GM18508 (cell line): ENCODE results near the gene CBX7.

Experiments used
- ATAC-seq: cut with Tn5 transposase; IDR thresholded peaks from one replicate; pipeline ENCODE4 v1.9.1; 2021; ENCODE audit warnings: moderate number of reproducible peaks; ENCODE audit not compliant: insufficient read depth, unreplicated experiment

The CBX7 gene

DNA sequence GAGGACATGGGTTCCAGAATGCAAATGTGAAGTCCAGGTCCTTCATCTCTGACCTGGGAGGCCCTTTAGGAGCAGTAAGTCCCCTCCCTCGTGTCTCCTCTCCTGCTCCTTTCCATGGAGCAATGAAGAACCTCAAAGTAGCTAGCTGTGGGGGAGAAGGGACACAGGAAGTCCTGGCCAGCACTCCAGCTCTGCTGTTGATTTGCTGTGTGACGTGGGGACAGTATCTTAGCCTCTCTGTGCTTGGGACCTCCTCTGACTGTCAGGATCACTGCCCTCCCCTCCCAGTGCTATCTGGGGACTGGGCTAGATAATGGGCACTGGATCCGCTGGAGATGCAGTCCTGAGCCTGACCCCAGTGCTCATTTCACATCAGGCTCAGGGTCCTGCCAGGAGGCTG, 56.5 kb downstream of the CBX7 start:
- no peak for ATAC-seq

DNA sequence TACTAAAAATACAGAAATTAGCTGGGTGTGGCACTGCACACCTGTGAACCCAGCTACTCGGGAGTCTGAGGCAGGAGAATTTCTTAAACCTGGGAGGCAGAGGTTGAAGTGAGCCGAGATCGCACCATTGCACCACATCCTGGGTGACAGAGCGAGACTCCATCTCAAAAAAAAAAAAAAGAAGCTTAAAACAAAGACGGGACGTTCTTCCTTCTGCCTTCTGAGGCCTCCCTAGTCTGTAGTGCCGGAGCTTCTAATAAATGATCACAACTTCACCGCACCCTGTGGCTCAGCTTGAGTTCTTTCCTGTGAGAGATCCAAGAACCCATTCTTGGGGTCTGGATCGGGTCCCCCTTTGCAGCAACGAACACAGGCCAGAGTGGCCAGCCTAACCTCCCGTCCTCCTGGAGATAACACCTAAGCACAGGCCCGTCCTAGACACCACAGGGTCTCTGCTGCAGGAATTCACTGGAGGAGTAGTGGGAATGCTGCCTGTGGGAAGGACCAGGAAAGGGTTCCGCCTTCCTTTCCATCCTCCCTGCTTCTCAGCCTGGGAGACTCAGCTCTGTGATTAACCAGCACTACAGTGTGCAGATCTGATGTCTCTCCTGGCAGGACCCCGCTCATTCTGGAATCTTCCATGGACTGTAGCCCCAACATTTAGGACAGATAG, 57.6 kb downstream of the CBX7 start:
- ATAC-seq: no peak

DNA sequence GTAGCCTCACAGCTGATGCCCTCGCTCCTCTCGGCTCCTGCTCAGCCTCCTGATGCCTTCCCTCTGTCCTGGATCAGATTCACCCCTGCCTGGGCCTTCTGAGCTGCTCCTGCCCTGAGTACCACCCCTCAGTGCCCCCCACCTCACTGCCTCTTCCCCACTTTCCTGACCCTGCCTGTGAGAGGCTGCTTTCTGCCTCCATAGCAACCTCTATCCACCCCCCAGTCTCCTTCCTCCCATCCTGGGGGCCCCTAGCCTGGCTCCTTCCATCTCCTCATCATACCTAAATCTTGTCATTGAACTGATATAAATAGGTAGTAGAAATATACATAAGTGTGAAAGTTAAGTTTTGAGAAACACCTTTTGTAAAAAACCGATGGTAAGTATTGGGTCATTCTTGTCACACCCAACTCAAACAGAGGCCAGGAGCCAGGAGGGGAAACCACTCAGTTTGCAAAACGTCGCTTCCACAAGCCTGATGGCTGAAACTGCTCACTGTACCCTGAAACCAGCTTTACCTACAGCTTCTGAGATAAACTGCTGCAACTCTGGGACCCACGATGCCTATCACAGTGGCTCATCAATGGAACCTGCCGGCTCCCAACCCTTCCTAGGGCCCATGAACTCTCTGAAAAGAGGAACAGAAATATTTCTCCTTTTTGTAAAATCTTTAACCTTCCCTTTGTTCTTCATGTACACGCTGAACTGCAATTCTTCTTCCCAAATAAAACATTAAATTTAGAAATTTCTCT, 60.2 kb downstream of the CBX7 start:
- no peak for ATAC-seq

DNA sequence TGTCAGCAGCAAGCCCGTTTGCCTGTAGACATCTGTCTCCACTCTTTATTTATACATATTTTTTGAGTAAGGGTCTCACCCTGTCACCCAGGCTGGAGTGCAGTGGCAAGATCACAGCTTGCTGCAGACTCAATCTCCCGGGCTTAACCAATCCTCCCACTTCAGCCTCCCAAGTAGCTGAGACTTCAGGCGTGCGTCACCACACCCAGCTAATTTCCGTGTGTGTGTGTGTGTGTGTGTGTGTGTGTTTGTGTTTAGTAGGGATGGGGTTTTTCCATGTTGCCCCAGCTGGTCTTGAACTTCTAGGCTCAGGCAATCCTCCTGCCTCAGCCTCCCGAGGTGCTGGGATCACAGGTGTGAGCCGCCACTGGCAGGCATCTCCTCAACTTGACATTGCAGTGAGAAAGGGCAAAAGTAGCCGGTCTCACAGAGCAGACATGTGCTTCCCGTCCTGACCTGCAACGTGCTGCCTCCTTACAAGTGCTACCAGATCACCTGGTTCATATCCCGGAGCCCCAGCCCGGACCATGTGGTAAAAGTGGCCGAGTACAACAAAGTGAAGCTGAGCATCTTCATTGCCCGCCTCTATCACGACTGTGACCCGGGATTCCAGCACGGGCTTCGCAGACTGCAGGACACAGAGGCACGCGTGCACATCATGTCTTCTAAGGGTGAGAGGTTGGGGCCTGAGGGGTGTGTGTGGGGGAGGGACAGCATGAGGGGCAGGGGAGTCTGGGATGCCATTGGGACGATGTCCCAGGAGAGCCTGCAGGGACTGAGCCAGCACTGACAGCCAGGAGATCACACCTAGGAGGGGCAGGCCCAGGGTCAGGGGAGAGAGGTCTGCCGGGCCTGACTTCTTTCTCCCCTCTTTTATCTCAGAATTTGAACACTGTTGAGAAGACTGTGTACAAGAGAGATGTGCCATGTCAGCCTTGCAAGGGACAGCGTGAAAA, 61.1 kb downstream of the CBX7 start:
- ATAC-seq: no peak

DNA sequence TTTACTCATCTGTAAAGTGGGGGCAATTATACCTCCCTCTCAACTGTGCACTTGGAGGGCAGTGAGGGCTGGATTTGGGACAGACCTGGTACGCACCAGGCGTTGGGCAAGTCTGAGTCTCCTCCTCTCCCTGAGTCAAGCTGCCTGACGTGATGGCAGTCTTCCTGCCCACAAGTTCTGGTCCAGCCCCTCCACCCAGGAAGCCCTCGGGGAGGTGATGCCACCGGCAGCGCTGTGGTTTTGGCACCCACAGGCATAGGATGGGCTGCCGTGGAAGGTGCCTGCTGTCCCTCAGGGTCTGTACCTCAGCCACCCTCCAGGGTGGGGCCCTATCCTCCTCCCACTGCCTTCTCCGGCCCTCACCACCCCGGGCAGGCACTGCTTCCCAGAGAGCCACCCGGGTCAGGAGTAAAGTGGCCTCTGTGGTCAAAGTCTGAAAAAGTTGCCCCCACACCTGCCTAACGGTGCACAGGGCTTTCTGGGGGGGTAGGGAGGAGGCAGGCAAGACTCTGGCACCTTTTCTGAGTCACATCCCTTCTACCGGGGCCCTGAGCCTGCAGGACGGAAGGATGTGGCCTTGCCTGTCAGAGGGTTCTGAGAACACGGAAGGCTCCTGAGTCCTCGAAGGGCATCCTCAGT, 61.9 kb downstream of the CBX7 start:
- ATAC-seq: no peak

DNA sequence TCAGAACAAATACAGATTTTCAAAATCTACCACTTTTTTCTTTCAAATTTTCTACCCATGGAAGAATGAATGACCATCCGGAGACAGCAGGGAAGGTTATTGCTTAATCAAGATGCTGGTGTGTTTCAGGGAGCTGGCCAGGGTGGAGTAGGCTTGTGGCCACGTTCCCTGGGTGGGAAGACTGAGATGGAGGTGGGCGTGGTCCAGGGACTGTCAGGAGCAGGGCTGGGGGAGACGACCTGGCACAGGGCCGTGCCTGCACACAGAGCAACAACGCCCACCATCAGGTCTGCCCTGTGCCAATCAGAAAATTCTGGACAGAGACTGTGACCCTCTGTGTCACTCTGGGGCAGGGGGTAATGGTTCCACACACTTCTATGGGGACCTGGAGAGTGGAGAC, 62.6 kb downstream of the CBX7 start:
- ATAC-seq: no peak

DNA sequence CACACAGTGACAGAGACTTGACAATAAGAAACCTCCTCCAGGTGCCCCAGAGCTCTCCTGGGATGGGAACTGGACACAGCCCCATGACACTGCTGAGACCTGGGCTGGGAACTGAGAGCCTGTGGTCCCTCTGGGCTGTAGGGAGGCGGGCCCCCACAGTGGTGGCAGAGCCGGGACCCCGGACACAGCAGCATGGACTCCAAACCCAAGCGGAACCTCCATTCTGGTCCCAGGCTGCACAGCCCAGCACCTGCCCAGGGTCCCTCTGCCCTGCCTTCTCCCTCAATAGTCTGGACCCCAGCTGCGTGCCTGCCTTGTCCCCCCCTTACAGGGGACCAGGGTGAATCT, 63.8 kb downstream of the CBX7 start:
- ATAC-seq: no peak

DNA sequence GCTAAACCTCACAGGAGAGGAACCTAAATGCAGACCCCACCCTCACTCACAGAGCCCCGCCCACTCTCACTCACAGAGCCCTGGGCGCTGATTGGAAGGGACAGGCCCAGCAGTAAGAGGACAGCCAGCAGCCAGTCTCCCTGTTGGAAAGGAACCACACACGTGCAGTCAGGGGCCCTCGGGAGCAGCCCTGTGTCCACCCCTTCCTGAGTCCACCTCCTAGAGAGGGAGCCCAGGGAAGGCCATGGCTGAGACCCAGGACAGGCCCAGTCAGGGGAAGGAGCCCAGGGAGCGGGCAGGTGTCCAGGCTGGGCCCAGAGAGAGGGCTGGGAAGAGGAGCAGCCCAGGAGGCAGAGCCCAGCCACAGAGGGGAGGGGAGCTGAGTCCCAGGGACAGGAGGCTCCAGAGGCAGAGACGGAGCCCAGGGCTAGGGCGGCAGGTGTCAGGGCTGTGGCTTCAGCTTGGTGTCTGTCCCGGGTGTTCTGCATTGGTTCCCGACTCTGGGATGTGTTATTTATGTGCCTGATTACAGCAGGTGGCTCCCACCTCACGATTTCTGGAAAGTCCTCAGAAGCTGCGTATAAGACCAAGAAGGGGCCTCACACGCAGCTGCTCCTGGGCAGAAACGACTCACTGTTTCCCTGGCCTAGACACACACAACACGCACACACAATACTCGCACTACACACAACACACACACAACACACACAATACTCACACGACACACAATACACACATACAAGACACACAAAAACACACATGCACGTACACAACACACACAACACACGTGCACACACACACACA, 64.4 kb downstream of the CBX7 start:
- ATAC-seq: no peak

DNA sequence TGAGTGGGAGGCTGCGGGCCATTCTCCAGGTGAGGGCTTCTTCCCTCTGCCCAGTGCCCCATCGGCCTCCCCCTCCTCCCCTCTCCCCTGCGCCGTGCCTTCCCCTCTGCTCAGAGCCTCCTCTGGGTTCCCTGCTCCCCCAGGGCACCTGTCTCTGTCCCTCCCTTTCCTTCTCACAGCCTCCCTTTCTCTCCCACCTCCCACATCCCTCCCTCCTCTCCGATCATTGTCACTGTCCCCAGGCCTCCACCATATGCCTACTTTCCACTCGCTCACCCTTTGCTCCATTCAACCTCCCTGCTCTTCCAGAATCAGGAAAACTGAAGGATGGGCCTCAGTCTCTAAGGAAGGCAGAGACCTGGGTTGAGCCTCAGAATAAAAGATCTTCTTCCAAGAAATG, 65.4 kb downstream of the CBX7 start:
- no peak for ATAC-seq

DNA sequence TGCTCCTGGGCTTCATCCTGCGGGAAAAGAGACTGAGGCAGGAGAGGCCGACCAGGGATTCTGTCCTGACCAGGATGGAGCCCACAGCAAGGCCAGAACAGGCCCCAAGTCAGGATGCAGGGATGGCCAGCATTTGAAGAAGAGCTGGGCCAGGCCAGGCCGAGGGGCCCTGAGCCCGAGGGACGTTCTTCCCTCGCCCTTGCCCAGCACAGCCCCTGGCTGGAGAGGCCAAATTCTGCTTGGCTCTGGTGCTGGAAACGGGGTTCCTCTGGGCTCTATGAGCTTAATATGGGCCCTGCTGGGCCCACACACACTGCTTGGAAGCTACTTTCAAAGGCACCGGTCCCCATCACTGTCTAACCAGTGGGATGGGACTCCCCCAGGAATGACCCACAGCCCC, 67.8 kb downstream of the CBX7 start:
- no peak for ATAC-seq

DNA sequence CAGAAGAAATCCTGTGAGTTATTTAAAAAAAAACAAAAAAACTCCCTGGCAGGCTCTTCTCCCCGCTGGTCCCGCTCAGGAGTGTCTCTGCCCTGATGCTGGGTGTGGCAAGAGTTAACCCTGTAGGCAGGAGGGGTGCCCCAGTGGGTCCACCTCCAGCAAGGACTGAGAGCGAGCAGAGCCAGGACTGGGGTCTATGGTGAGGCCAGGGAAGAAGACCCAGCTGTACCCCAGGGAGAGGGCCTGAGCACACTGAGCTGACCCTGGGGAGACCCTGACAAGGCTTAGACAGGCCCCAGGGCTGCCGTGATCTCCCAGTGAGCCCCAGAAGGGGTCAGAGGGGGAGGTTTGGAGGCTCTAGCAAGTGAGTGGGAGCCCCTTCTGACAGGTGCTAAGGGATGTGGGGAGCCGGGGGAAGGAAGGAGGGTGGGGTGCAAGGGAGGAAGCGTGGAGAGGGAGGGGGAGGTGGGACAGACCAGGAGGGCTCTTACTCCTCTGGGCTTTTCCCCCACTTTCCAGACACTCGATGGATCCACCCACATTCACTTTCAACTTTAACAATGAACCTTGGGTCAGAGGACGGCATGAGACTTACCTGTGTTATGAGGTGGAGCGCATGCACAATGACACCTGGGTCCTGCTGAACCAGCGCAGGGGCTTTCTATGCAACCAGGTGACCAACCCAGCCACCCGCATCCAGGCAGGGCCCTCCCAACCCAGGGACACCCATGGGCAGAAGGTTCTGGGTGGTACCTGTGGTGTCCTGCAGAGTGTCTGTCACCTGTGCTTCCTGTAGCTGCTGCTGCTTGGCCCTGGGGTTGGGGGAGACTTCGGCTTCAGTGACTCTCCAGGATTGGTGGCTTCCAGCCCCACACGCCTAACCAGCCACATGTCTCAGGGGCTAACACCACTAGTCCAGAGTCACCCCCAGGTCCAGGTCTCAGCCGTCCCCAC, 69.0 kb downstream of the CBX7 start:
- no peak for ATAC-seq

DNA sequence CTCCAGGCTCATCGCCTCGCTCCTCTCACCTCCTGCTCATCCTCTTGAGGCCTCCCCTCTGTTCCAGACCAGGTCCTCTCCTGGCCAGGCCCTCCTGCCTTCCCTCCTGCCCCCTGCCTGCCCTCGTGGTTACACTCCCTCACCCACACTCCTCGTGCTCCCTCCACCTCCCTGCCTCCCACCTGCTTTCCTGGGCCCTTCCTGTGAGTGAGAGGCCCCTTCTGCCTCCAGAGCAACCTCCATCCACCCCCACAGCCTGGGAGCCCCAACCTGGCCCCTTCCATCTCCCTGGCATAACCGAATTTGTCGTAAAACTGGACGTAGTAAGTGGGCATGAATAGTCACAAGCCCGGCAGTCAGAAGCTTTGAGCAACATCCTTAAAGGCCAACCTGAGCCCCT, 70.9 kb downstream of the CBX7 start:
- ATAC-seq: no peak

DNA sequence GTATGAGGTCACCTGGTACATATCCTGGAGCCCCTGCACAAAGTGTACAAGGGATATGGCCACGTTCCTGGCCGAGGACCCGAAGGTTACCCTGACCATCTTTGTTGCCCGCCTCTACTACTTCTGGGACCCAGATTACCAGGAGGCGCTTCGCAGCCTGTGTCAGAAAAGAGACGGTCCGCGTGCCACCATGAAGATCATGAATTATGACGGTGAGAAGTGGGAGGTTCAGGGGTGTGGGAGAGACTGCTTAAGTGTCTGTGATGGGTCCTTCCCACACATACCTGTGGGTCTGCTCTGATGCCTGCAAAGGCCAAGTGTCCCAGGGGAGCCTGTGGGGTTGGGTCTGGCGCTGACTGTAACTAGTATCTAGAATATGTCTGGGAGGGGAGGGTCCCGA, 71.5 kb downstream of the CBX7 start:
- no peak for ATAC-seq
